IMR-90 (cell line): ENCODE measurements around the gene SSH2. TPM values are rescaled to one million over a fixed set of nuclear protein-coding genes. Genes with fewer than 3 reads are reported as not detected.
"Not testable (repeated sequence)": the region's sequence is repeated elsewhere in the genome, so short reads cannot be mapped to it uniquely, and the experiment has no call there.

Experiments
- ATAC-seq: fragments of 200-7000 bp; cut with Tn5 transposase; 2 replicates; pipeline ENCODE4 v1.9.1; 2020; ENCODE audit warnings: low read depth, mild to moderate bottlenecking, moderate library complexity
- BruUV-seq: library from RNA; stranded (reverse); fragments of 400-500 nt; replicated peaks from 2 replicates; lab custom pipeline; 2021; lab: Mats Ljungman, UMichigan
- CTCF ChIA-PET: fragments of 300-600 bp; formaldehyde crosslinking; extraction: SDS; loops from one replicate; lab custom pipeline; 2021; ENCODE audit warnings: antibody characterized with exemption; lab: Yijun Ruan, JAX
- POLR2A ChIA-PET: fragments of 300-600 bp; sonication (Branson Sonifier 250); formaldehyde crosslinking; loops from one replicate; lab custom pipeline; 2022; ENCODE audit warnings: antibody characterized with exemption; ENCODE audit not compliant: unreplicated experiment; lab: Charles Lee
- DNase-seq: peaks from one replicate; pipeline ENCODE4 v3.0.0; 2013
- H2AFZ ChIP-seq: replicated peaks from 2 replicates; pipeline ENCODE3; 2013; ENCODE audit warnings: low read length, mild to moderate bottlenecking; ENCODE audit not compliant: poor library complexity
- H2AK5ac ChIP-seq: 2 replicates; pipeline ENCODE4 v1.6.1; 2013; ENCODE audit warnings: low read depth, low read length, inconsistent platforms
- H2AK9ac ChIP-seq: replicated peaks from 2 replicates; pipeline ENCODE3; 2013; ENCODE audit warnings: mild to moderate bottlenecking, low read depth, low read length, moderate library complexity; ENCODE audit not compliant: poor library complexity
- H2BK120ac ChIP-seq: 2 replicates; pipeline ENCODE4 v1.6.1; 2013; ENCODE audit warnings: low read depth, low read length, inconsistent platforms
- H2BK15ac ChIP-seq: 3 replicates; pipeline ENCODE4 v1.6.1; 2013; ENCODE audit warnings: low read depth, low read length, inconsistent platforms
- H2BK20ac ChIP-seq: 2 replicates; pipeline ENCODE4 v1.6.1; 2013; ENCODE audit warnings: low read depth, mild to moderate bottlenecking, inconsistent platforms, low read length, moderate library complexity
- H2BK5ac ChIP-seq: 2 replicates; pipeline ENCODE4 v1.6.1; 2013; ENCODE audit warnings: mild to moderate bottlenecking, low read depth, low read length, inconsistent platforms; ENCODE audit not compliant: poor library complexity, severe bottlenecking
- H3K14ac ChIP-seq: replicated peaks from 2 replicates; pipeline ENCODE4 v1.6.1; 2013; ENCODE audit warnings: low read depth, low read length, inconsistent platforms
- H3K18ac ChIP-seq: 2 replicates; pipeline ENCODE4 v1.6.1; 2013; ENCODE audit warnings: low read depth, low read length, control low read depth
- H3K23ac ChIP-seq: 2 replicates; pipeline ENCODE4 v1.6.1; 2013; ENCODE audit warnings: low read depth, low read length, inconsistent platforms
- H3K27ac ChIP-seq: 2 replicates; pipeline ENCODE4 v1.5.1; 2013; ENCODE audit warnings: mild to moderate bottlenecking, control low read depth, low read length; ENCODE audit not compliant: insufficient read depth
- H3K27me3 ChIP-seq: 2 replicates; pipeline ENCODE4 v1.6.1; 2013; ENCODE audit warnings: low read length; ENCODE audit not compliant: control insufficient read depth, insufficient read depth
- H3K36me3 ChIP-seq: 2 replicates; pipeline ENCODE4 v1.6.1; 2013; ENCODE audit warnings: low read length, mixed read lengths; ENCODE audit not compliant: control insufficient read depth, insufficient read depth
- H3K4ac ChIP-seq: 2 replicates; pipeline ENCODE4 v1.6.1; 2013; ENCODE audit warnings: low read depth, low read length, inconsistent platforms
- H3K4me1 ChIP-seq: 2 replicates; pipeline ENCODE4 v1.6.1; 2013; ENCODE audit warnings: low read length, mixed read lengths; ENCODE audit not compliant: control insufficient read depth, insufficient read depth
- H3K4me2 ChIP-seq: 2 replicates; pipeline ENCODE4 v1.6.1; 2013; ENCODE audit warnings: low read depth, mild to moderate bottlenecking, control low read depth, low read length, moderate library complexity
- H3K4me3 ChIP-seq: 2 replicates; pipeline ENCODE4 v1.5.1; 2013; ENCODE audit warnings: low read depth, mild to moderate bottlenecking, control low read depth, low read length, moderate library complexity; ENCODE audit not compliant: insufficient read depth
- H3K56ac ChIP-seq: 2 replicates; pipeline ENCODE4 v1.6.1; 2013; ENCODE audit warnings: low read length, inconsistent platforms; ENCODE audit not compliant: insufficient read depth; ENCODE audit errors: extremely low read depth
- H3K79me1 ChIP-seq, 2 experiments: 2 replicates each; pipeline ENCODE4 v1.6.1; 2013; ENCODE audit warnings: low read length in 2 of 2, inconsistent platforms in 1 of 2, low read depth in 1 of 2
- H3K9ac ChIP-seq: 2 replicates; pipeline ENCODE4 v1.6.1; 2013; ENCODE audit warnings: low read depth, low read length, control low read depth
- H3K9me1 ChIP-seq: 2 replicates; pipeline ENCODE4 v1.6.1; 2013; ENCODE audit warnings: low read length, inconsistent platforms; ENCODE audit not compliant: insufficient read depth
- H3K9me3 ChIP-seq: 2 replicates; pipeline ENCODE4 v1.6.1; 2013; ENCODE audit warnings: low read length; ENCODE audit not compliant: control insufficient read depth, insufficient read depth
- H4K20me1 ChIP-seq: 2 replicates; pipeline ENCODE4 v1.6.1; 2013; ENCODE audit warnings: low read length, inconsistent platforms; ENCODE audit not compliant: insufficient read depth
- H4K5ac ChIP-seq: 2 replicates; pipeline ENCODE4 v1.6.1; 2013; ENCODE audit warnings: mild to moderate bottlenecking, low read depth, low read length, control low read depth
- H4K8ac ChIP-seq, 2 experiments: 2 replicates each; pipeline ENCODE4 v1.6.1; 2013; ENCODE audit warnings: low read depth in 2 of 2, low read length in 2 of 2, control low read depth in 1 of 2, inconsistent platforms in 1 of 2
- H4K91ac ChIP-seq: 2 replicates; pipeline ENCODE4 v1.6.1; 2013; ENCODE audit warnings: low read depth, low read length, inconsistent platforms; ENCODE audit not compliant: insufficient read depth
- WGBS, 2 experiments: methylation state at CpG; one replicate each; pipeline versions ENCODE4 v1.1.5 to v1.1.7; 2013; ENCODE audit warnings: missing lambda C conversion rate in 2 of 2; ENCODE audit not compliant: insufficient read length in 1 of 2; ENCODE audit errors: extremely low coverage in 2 of 2; 5-methylcytosine and 5-hydroxymethylcytosine counted together
- dilution Hi-C: fragments of 300-500 bp; cut with HindIII; formaldehyde crosslinking; loops from one replicate; pipeline ENCODE4 v1.14.3; 2018; ENCODE audit warnings: low sequenced_read_pairs; ENCODE audit not compliant: unreplicated experiment
- in situ Hi-C: fragments of 300-500 bp; cut with MboI; formaldehyde crosslinking; loops from 3 replicates; pipeline ENCODE4 v1.14.3; 2019; ENCODE audit warnings: low sequenced_read_pairs, inconsistent platforms, mixed read lengths
- intact Hi-C: fragments of 100-400 bp; cut with micrococcal nuclease; formaldehyde crosslinking; loops from 2 replicates; pipeline ENCODE4 v1.10.0; 2022
- polyA plus RNA-seq, 3 experiments: library from polyadenylated mRNA; depleted of rRNA; stranded (reverse); fragments of >200 nt; gene quantifications; 2 replicates each; pipeline ENCODE4 v1.2.3, GENCODE V29; 2012; ENCODE audit warnings: low replicate concordance in 1 of 3
- total RNA-seq: library from RNA; depleted of rRNA; stranded (reverse); fragments of >200 nt; gene quantifications from 2 replicates; pipeline ENCODE4 v1.2.3, GENCODE V29; 2012

SSH2 gene
- total and polyA plus RNA-seq, 2 of the 4 experiments (the other 2 are of a cell fraction) = 9.3 TPM

GRCh38 chr17:29874358-29874757 is 55.7 kb downstream of the SSH2 start:
- CTCF ChIA-PET = interaction anchor here (1.5 kb wide), 1 partner anchor 57 kb away, joined by 4 read pairs; no protein-coding TSS in a partner anchor
- BruUV-seq, H3K9me1 ChIP-seq, H3K56ac ChIP-seq, H3K18ac ChIP-seq, H2BK5ac ChIP-seq, H3K4me3 ChIP-seq, dilution Hi-C loops, H4K20me1 ChIP-seq, H3K4me1 ChIP-seq, H2AK5ac ChIP-seq, H3K4me2 ChIP-seq, H2BK15ac ChIP-seq, intact Hi-C loops, H4K8ac ChIP-seq, H3K9me3 ChIP-seq, H3K4ac ChIP-seq, H3K27me3 ChIP-seq, POLR2A ChIA-PET, H3K23ac ChIP-seq, H3K9ac ChIP-seq, H2AFZ ChIP-seq, in situ Hi-C loops, H2BK120ac ChIP-seq, H4K5ac ChIP-seq, H3K14ac ChIP-seq, H3K36me3 ChIP-seq, ATAC-seq, H2AK9ac ChIP-seq, H4K91ac ChIP-seq, H3K27ac ChIP-seq, H2BK20ac ChIP-seq, DNase-seq: not testable (repeated sequence)
- H3K79me1 ChIP-seq = peaks cover 6 to 27% of the 10 kb centered on the region in 2 experiments
- WGBS, 2 experiments = no CpG with 5 or more reads among the region's 1 CpG
